Measurements from ENCODE around the gene RAB11B. TPM values are rescaled to one million over a fixed set of nuclear protein-coding genes. Genes with fewer than 3 reads are reported as not detected.

Gene RAB11B
- total and polyA plus RNA-seq, 2 of the 13 experiments (the other 11 are each of a cell fraction or from before 2014, with no cell fraction given), result 6.0 to 28.4 TPM

GRCh38 chr19:8421484-8422461, 31.6 kb downstream of the RAB11B start (continued):
- TF ChIP-seq ZNF770 (CRISPR knock-in tag; IDR thresholded peaks at IDR 0.05), result peak; percentile 48

GRCh38 chr19:8423817-8424223, 33.7 kb downstream of the RAB11B start:
- peak overlapping the region; percentile 86 for H3K27ac ChIP-seq (ENCODE audit: extremely low read length, insufficient read depth, low read length)
- CTCF ChIA-PET (ENCODE audit: low intra/inter-chr PET ratio, low total read pairs), result no interaction called here
- H2AFZ ChIP-seq (ENCODE audit: low read length), result no peak overlapping the region
- intact Hi-C loops (cut with micrococcal nuclease; ENCODE audit: unreplicated experiment), result no loop called here
- peak overlapping the region; percentile 75 for H3K9ac ChIP-seq (ENCODE audit: insufficient read depth, low read depth, low read length)
- H3K4me3 ChIP-seq (replicated peaks in 1 of 3; ENCODE audit: insufficient read depth in 1 of 3, low read depth in 2 of 3, low read length in 3 of 3), result peak overlapping the region; percentile 28 to 64 (median 55); a peak in 5 of 6 replicates
- H3K4me2 ChIP-seq (ENCODE audit: low read depth, low read length), result peak overlapping the region; percentile 95
- in situ Hi-C loops (cut with HindIII; ENCODE audit: extremely low pct_ligation_motif_present, low pct_unique_long_range_greater_than_20kb), result no loop called here
- POLR2A ChIA-PET, result interaction anchor here (0.7 to 8.0 kb wide), 26 partner anchors 10 to 480 kb away, joined by 3 to 82 read pairs (median 5); partner anchors contain the start of genes HNRNPM, MARCHF2, NDUFA7 and RAB11B
- peak; percentile 83 for ATAC-seq
- no TSS peak for BruUV-seq (replicated peaks)
- DNase-seq (ENCODE audit: low spot score), result peak; percentile 93
- H3K9me3 ChIP-seq (ENCODE audit: low read length), result no peaks in the 10 kb centered on the region
- no peaks in the 10 kb centered on the region for H3K27me3 ChIP-seq (ENCODE audit: control insufficient read depth in 1 of 2, insufficient read depth in 2 of 2, low read length in 2 of 2)
- peak; percentile 89 for FAIRE-seq
- H3K4me1 ChIP-seq (ENCODE audit: insufficient read depth, low read length), result peaks cover 39% of the 10 kb centered on the region
- H3K79me2 ChIP-seq (ENCODE audit: insufficient read depth, low read length), result no peaks in the 10 kb centered on the region
- H3K36me3 ChIP-seq (replicated peaks in 1 of 2; ENCODE audit: control insufficient read depth in 1 of 2, insufficient read depth in 2 of 2, low read length in 2 of 2), result no peaks in the 10 kb centered on the region
- H4K20me1 ChIP-seq (ENCODE audit: insufficient read depth, low read length), result no peaks in the 10 kb centered on the region
- 3% methylated on average over 9 of the region's 9 CpGs for WGBS (ENCODE audit: low lambda C conversion rate)
- TF ChIP-seq SYNCRIP (IDR thresholded peaks at IDR 0.05; ENCODE audit: insufficient read depth, low read depth, low read length), result no peak
- no peak for TF ChIP-seq ZNF710 (CRISPR knock-in tag; IDR thresholded peaks at IDR 0.05; ENCODE audit: borderline replicate concordance)
- TF ChIP-seq GABPB1 (CRISPR knock-in tag; IDR thresholded peaks at IDR 0.05), result no peak; the same call in 1 of the 2 replicates
- no peak for TF ChIP-seq AKNA (CRISPR knock-in tag; IDR thresholded peaks at IDR 0.05; ENCODE audit: borderline replicate concordance)
- no peak for TF ChIP-seq HOXA5 (CRISPR knock-in tag; IDR thresholded peaks at IDR 0.05)
- TF ChIP-seq ZNF3 (CRISPR knock-in tag; IDR thresholded peaks at IDR 0.05), result peak; percentile 63; the same call in 1 of the 2 replicates
- no peak for TF ChIP-seq NFRKB (IDR thresholded peaks at IDR 0.05)
